ENCODE results near the gene CUX1.
"Not testable (repeated sequence)": the region's sequence is repeated elsewhere in the genome, so short reads cannot be mapped to it uniquely, and the experiment has no call there.

The CUX1 gene

GRCh38 chr7:102119925-102120324 is 302.5 kb downstream of the CUX1 start:
- DNase-seq = no peak

GRCh38 chr7:102120666-102121195 is 303.3 kb downstream of the CUX1 start:
- DNase-seq = no peak

GRCh38 chr7:102122026-102122425 is 304.6 kb downstream of the CUX1 start:
- no peak for DNase-seq

- no peak for DNase-seq
Measured at GRCh38 chr7:102125127-102125596, 307.7 kb downstream of the CUX1 start.

- no peak for DNase-seq
Measured at GRCh38 chr7:102128303-102128702, 310.9 kb downstream of the CUX1 start.

- no peak for DNase-seq
Measured at GRCh38 chr7:102129636-102130370, 312.4 kb downstream of the CUX1 start.

- DNase-seq = no peak
Measured at GRCh38 chr7:102132209-102132752, 314.9 kb downstream of the CUX1 start.

GRCh38 chr7:102138676-102139075 is 321.2 kb downstream of the CUX1 start:
- no peak for DNase-seq

GRCh38 chr7:102140952-102141370 is 323.5 kb downstream of the CUX1 start:
- DNase-seq = no peak

- DNase-seq = not testable (repeated sequence)
Measured at GRCh38 chr7:102142433-102142832, 325.0 kb downstream of the CUX1 start.

GRCh38 chr7:102146122-102146521 is 328.7 kb downstream of the CUX1 start:
- DNase-seq = no peak

- DNase-seq = no peak
Measured at GRCh38 chr7:102147008-102147407, 329.6 kb downstream of the CUX1 start.

GRCh38 chr7:102148799-102149198 is 331.4 kb downstream of the CUX1 start:
- DNase-seq = no peak

- DNase-seq = no peak
Measured at GRCh38 chr7:102149416-102149815, 332.0 kb downstream of the CUX1 start.

GRCh38 chr7:102150266-102150665 is 332.8 kb downstream of the CUX1 start:
- no peak for DNase-seq

GRCh38 chr7:102152672-102153598 is 335.5 kb downstream of the CUX1 start:
- no peak for DNase-seq

GRCh38 chr7:102153599-102153946 is 336.1 kb downstream of the CUX1 start:
- DNase-seq = no peak

GRCh38 chr7:102154425-102154824 is 337.0 kb downstream of the CUX1 start:
- no peak for DNase-seq

GRCh38 chr7:102155821-102156441 is 338.5 kb downstream of the CUX1 start:
- DNase-seq = no peak

GRCh38 chr7:102156867-102157266 is 339.4 kb downstream of the CUX1 start:
- DNase-seq = no peak

- DNase-seq = no peak
Measured at GRCh38 chr7:102165136-102165535, 347.7 kb downstream of the CUX1 start.

- no peak for DNase-seq
Measured at GRCh38 chr7:102167254-102167653, 349.8 kb downstream of the CUX1 start.

Measured in activated naive CD4-positive, alpha-beta T cell treated with anti-CD3 and anti-CD28 coated beads, Interleukin-2, amount 50 U/mL, for 16 hours (primary cell).